HUES48 (cell line): Measurements from ENCODE around the gene B4GALT4.
A peak's percentile ranks its signal among the peaks of the same experiment; 100 is the strongest.
"Not testable (repeated sequence)": the region's sequence is repeated elsewhere in the genome, so short reads cannot be mapped to it uniquely, and the experiment has no call there.

Experiments used
- H3K27ac ChIP-seq: one replicate; pipeline ENCODE4 v1.7.0; 2013; ENCODE audit warnings: low read depth, low read length, inconsistent platforms
- H3K27me3 ChIP-seq: 2 replicates; pipeline ENCODE4 v1.6.1; 2013; ENCODE audit warnings: mild to moderate bottlenecking, low read length; ENCODE audit not compliant: control insufficient read depth, insufficient read depth
- H3K36me3 ChIP-seq: 2 replicates; pipeline ENCODE4 v1.6.1; 2013; ENCODE audit warnings: low read length; ENCODE audit not compliant: control insufficient read depth, insufficient read depth
- H3K4me1 ChIP-seq: 2 replicates; pipeline ENCODE4 v1.6.1; 2013; ENCODE audit warnings: mild to moderate bottlenecking, low read length; ENCODE audit not compliant: control insufficient read depth, insufficient read depth
- H3K4me3 ChIP-seq: 2 replicates; pipeline ENCODE4 v1.5.1; 2013; ENCODE audit warnings: mild to moderate bottlenecking, low read depth, low read length
- H3K9ac ChIP-seq: 2 replicates; pipeline ENCODE4 v1.6.1; 2013; ENCODE audit warnings: mild to moderate bottlenecking, low read depth, low read length, moderate library complexity
- H3K9me3 ChIP-seq: 2 replicates; pipeline ENCODE4 v1.6.1; 2013; ENCODE audit warnings: low read length; ENCODE audit not compliant: control insufficient read depth, insufficient read depth

The B4GALT4 gene, protein sequence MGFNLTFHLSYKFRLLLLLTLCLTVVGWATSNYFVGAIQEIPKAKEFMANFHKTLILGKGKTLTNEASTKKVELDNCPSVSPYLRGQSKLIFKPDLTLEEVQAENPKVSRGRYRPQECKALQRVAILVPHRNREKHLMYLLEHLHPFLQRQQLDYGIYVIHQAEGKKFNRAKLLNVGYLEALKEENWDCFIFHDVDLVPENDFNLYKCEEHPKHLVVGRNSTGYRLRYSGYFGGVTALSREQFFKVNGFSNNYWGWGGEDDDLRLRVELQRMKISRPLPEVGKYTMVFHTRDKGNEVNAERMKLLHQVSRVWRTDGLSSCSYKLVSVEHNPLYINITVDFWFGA

GRCh38 chr3:119240591-119241434 is at the start of gene B4GALT4:
Gene B4GALT4 (minus strand): TSS chr3:119240878. CDS start chr3:119230099, 10,779 bp downstream.
- Histone ChIP-seq H3K9ac (peak within 1 kb of the TSS; percentile 57), H3K4me1 (peaks cover 7% of the 10 kb centered on the region; the same call in 1 of the 2 replicates), H3K9me3 (no peaks in the 10 kb centered on the region), H3K4me3 (peak within 1 kb of the TSS; percentile 71), H3K36me3 (peaks cover 14% of the 10 kb centered on the region), H3K27ac (peak within 1 kb of the TSS; percentile 88), H3K27me3 (no peaks in the 10 kb centered on the region)

DNA sequence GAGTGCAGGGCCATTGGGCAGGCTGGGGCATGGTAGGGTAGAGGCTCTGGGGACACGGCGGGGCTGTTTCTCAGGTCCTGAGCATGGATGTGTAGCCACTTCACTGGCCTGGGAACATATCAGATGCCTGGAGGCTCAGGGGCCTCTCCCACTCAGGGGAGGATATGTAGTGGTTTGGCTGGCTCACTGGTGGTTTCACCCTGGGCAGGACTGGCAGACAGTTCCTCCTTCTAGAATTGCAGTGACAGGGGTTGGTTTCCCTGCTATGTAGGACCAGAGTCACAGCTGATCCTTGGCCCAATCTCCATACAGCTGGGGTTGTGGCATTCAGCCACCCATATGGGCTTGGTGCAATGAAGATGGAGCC is 48.7 kb upstream of the B4GALT4 start:
- Histone ChIP-seq H3K27me3 (peaks cover 20% of the 10 kb centered on the region), H3K9ac (no peak overlapping the region), H3K36me3 (no peaks in the 10 kb centered on the region), H3K4me3 (no peak overlapping the region), H3K9me3 (no peaks in the 10 kb centered on the region), H3K4me1 (peaks cover 9% of the 10 kb centered on the region; the same call in 1 of the 2 replicates), H3K27ac (no peak overlapping the region)

DNA sequence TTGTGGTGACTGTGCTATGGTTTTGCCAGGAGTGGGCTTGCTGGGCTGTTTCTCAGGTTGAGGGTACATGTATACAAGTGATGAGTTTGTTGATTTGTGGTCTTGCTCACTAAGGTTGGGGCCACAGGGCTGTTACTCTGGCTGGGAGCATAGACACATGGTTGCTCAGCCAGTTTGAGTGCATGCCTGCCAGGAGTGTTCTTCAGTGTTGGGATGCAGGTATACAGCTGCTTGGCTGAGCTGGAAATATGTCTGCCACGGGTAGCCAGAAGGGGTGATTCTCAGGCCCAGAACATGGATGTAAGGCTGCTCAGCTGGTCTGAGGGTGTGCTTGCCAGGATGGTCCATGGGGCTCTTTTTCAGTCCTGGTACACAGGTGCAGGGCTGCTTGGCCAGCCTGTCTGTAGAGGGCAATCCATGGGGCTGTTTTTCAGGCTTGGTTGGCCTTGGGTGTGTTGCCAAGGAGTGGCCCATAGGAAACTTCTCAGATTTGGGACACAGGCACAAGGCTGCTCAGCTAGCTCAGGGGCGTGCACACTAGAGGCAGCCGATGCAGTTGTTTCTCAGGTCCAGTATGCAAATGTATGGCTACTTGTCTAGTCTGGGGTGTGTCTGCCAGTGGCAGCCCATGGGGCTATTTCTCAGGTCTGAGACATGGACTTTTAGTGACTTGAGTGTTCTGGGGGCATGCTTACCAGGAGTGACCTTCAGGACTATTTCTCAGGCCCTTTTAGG is 48.2 kb upstream of the B4GALT4 start:
- no peaks in the 10 kb centered on the region for H3K9me3 ChIP-seq
- H3K4me3 ChIP-seq, result no peak overlapping the region
- peaks cover 9% of the 10 kb centered on the region; the same call in 1 of the 2 replicates for H3K4me1 ChIP-seq
- H3K36me3 ChIP-seq, result no peaks in the 10 kb centered on the region
- no peak overlapping the region for H3K27ac ChIP-seq
- no peak overlapping the region for H3K9ac ChIP-seq
- peaks cover 15% of the 10 kb centered on the region for H3K27me3 ChIP-seq

- Histone ChIP-seq H3K36me3 (no peaks in the 10 kb centered on the region), H3K4me1 (peaks cover 13% of the 10 kb centered on the region; the same call in 1 of the 2 replicates), H3K27me3 (no peaks in the 10 kb centered on the region), H3K27ac (no peak overlapping the region), H3K9me3 (peaks cover 3% of the 10 kb centered on the region), H3K9ac (no peak overlapping the region), H3K4me3 (no peak overlapping the region)
Observed at GRCh38 chr3:119279584-119280243, 39.0 kb upstream of the B4GALT4 start.

DNA sequence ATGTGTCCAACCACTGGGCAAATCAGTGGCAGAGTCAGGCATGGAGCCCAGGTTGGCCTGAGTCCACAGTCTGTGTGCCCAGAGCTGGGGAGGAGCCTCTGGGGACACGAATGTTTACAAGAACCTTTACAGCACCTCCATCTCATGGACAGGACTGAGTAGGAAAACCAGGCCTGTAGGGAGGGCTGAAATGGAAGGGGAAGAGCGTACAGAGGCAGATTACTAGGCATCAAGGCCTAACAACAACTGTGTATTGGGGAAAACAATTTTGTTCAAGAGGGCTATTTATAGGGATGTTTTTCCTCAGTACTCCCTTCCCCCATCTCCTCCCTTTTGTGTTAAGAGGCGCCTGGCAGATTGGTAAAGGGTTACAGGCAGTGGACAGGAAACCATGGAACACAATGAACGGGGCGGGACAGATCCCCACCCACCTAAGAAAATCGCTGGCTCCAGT is 38.5 kb upstream of the B4GALT4 start:
- peaks cover 3% of the 10 kb centered on the region for H3K9me3 ChIP-seq
- peaks cover 13% of the 10 kb centered on the region; the same call in 1 of the 2 replicates for H3K4me1 ChIP-seq
- no peaks in the 10 kb centered on the region for H3K36me3 ChIP-seq
- no peaks in the 10 kb centered on the region for H3K27me3 ChIP-seq
- H3K9ac ChIP-seq, result no peak overlapping the region
- no peak overlapping the region for H3K4me3 ChIP-seq
- no peak overlapping the region for H3K27ac ChIP-seq

DNA sequence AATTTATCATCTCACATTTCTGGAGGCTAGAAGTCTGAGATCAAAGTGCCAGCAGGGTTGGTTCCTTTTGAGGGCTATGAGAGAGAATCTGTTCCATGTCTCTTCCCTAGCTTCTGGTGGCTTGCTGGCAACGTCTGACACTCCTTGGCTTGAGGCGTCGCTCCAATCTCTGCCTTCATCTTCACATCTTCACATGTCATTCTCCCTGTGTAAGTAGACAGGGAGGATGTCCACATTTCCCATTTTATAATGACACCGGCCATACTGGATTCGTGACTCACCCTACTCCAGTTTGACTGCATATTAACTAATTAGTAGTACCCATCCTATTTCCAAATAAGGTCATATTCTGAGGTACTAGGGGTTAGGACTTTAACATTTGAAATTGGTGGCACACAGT is 36.0 kb upstream of the B4GALT4 start:
- H3K4me1 ChIP-seq, result peaks cover 13% of the 10 kb centered on the region; the same call in 1 of the 2 replicates
- no peak overlapping the region for H3K9ac ChIP-seq
- no peaks in the 10 kb centered on the region for H3K36me3 ChIP-seq
- H3K27ac ChIP-seq, result no peak overlapping the region
- H3K27me3 ChIP-seq, result no peaks in the 10 kb centered on the region
- H3K4me3 ChIP-seq, result no peak overlapping the region
- no peaks in the 10 kb centered on the region for H3K9me3 ChIP-seq

DNA sequence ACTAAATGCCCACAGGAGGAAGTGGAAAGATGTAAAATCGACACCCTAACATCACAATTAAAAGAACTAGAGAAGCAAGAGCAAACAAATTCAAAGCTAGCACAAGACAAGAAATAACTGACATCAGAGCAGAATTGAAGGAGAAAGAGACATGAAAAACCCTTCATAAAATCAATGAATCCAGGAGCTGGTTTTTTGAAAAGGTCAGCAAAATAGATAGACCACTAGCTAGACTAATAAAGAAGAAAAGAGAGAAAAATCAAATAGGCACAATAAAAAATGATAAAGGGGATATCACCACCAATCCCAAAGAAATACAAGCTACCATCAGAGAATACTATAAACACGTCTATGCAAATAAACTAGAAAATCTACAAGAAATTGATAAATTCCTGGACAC is 29.5 kb upstream of the B4GALT4 start:
- not testable (repeated sequence) for H3K27me3 ChIP-seq, H3K9me3 ChIP-seq, H3K9ac ChIP-seq, H3K4me3 ChIP-seq, H3K36me3 ChIP-seq, H3K27ac ChIP-seq, H3K4me1 ChIP-seq

DNA sequence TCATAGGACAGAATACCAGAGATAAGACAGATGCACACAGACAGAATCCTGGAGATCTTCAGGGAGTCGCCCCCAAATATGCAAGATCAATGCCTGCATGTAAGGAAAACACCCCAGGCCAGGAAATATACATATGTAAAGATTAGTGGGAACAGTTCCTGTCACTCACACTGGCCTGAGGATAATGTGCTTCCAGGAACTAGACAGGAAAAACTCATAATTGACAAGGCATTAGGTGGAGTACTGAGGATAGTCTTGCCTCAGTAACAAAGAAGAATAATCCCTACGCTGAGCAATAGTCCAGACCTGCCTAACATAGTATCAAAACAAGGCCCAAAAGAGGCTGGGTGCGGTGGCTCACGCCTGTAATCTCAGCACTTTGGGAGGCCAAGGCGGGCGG is 20.4 kb upstream of the B4GALT4 start:
- Histone ChIP-seq H3K9me3 (no peaks in the 10 kb centered on the region), H3K4me3 (no peak overlapping the region), H3K27ac (no peak overlapping the region), H3K27me3 (no peaks in the 10 kb centered on the region), H3K4me1 (peaks cover 26% of the 10 kb centered on the region), H3K36me3 (no peaks in the 10 kb centered on the region), H3K9ac (no peak overlapping the region)

DNA sequence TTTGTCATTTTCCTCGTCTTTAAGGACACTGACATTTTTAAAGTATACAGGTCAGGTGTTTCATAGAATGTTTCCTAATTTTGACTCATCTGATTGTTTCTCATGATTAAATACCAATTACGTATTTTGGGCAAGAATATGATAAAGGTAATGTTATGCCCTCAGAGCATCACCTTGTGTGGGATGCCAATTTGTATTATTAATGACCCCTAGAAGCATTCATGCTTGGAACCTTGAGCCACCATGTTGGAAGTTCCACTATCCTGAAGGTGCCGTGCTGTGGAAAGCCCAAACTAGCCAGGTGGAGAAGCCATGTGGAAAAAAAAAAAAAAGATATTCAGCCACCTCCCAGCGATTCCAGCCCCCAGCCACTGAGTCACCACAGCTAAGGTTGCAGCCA is 19.1 kb upstream of the B4GALT4 start:
- peaks cover 37% of the 10 kb centered on the region for H3K4me1 ChIP-seq
- no peaks in the 10 kb centered on the region for H3K36me3 ChIP-seq
- no peak overlapping the region for H3K27ac ChIP-seq
- no peaks in the 10 kb centered on the region for H3K27me3 ChIP-seq
- no peaks in the 10 kb centered on the region for H3K9me3 ChIP-seq
- no peak overlapping the region for H3K9ac ChIP-seq
- H3K4me3 ChIP-seq, result no peak overlapping the region

DNA sequence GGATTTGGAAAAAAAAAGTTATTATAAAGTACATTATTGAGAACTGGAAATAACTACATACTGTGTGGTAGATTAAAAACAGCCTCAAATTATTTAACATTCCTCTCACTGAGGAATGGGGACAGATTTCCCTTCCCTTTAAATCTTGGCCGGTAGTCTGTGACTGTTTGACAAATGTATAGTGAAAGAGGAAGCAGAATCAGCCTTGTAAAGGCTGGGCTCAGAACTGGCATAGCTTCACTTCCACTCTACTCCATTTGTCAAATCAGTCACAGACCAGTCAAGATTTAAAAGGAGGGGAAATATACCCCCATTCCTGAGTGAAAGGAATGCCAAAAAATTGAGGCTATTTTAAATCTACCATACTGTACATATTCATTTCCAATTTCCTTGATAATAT is 18.2 kb upstream of the B4GALT4 start:
- Histone ChIP-seq H3K4me3 (no peak overlapping the region), H3K27ac (no peak overlapping the region), H3K27me3 (no peaks in the 10 kb centered on the region), H3K9ac (no peak overlapping the region), H3K9me3 (no peaks in the 10 kb centered on the region), H3K36me3 (no peaks in the 10 kb centered on the region), H3K4me1 (peaks cover 44% of the 10 kb centered on the region)
